Mesenchymal stem cell (in vitro differentiated cells and primary cell): Measurements from ENCODE around the gene TRHDE.

Source experiments
- DNase-seq: peaks from one replicate; pipeline ENCODE4 v3.0.0-alpha.2; 2013
- H2AFZ ChIP-seq: one replicate; pipeline ENCODE4 v1.6.1; 2013; ENCODE audit warnings: low read depth, mild to moderate bottlenecking, control low read depth, inconsistent platforms, low read length, moderate library complexity
- H2AK5ac ChIP-seq: 2 replicates; pipeline ENCODE4 v1.6.1; 2013; ENCODE audit warnings: low read length, moderate library complexity, mild to moderate bottlenecking, inconsistent platforms; ENCODE audit not compliant: severe bottlenecking
- H2BK120ac ChIP-seq: one replicate; pipeline ENCODE4 v1.6.1; 2013; ENCODE audit warnings: low read depth, mild to moderate bottlenecking, inconsistent platforms, low read length, moderate library complexity
- H2BK12ac ChIP-seq, 2 experiments: one replicate each; pipeline ENCODE4 v1.6.1; 2013; ENCODE audit warnings: inconsistent platforms in 2 of 2, low read length in 2 of 2, mild to moderate bottlenecking in 2 of 2, moderate library complexity in 2 of 2, control low read depth in 1 of 2
- H2BK15ac ChIP-seq: one replicate; pipeline ENCODE4 v1.6.1; 2013; ENCODE audit warnings: mild to moderate bottlenecking, low read depth, inconsistent platforms; ENCODE audit not compliant: poor library complexity, severe bottlenecking
- H2BK5ac ChIP-seq: 2 replicates; pipeline ENCODE4 v1.6.1; 2013; ENCODE audit warnings: low read depth, mild to moderate bottlenecking, low read length, control low read depth, inconsistent platforms; ENCODE audit not compliant: poor library complexity, severe bottlenecking
- H3K14ac ChIP-seq, 2 experiments: one replicate each; pipeline ENCODE4 v1.6.1; 2013; ENCODE audit warnings: inconsistent platforms in 2 of 2, low read length in 2 of 2, control low read depth in 1 of 2, mild to moderate bottlenecking in 1 of 2, moderate library complexity in 1 of 2
- H3K18ac ChIP-seq, 2 experiments: one replicate each; pipeline ENCODE4 v1.6.1; 2013; ENCODE audit warnings: inconsistent platforms in 2 of 2, low read length in 2 of 2, control low read depth in 1 of 2, low read depth in 1 of 2, mild to moderate bottlenecking in 1 of 2
- H3K23ac ChIP-seq, 2 experiments: one replicate each; pipeline ENCODE4 v1.6.1; 2013; ENCODE audit warnings: inconsistent platforms in 2 of 2, low read length in 2 of 2, mild to moderate bottlenecking in 2 of 2, moderate library complexity in 2 of 2, control low read depth in 1 of 2
- H3K27ac ChIP-seq: 2 replicates; pipeline ENCODE4 v1.5.1; 2013; ENCODE audit warnings: mild to moderate bottlenecking, moderate library complexity, low read length, control low read depth, inconsistent platforms; ENCODE audit not compliant: poor library complexity, severe bottlenecking
- H3K27me3 ChIP-seq, 2 experiments: 2 replicates each; pipeline versions ENCODE4 v1.6.1 to v1.7.0; 2013; ENCODE audit warnings: low read length in 2 of 2, mild to moderate bottlenecking in 2 of 2, moderate library complexity in 2 of 2, control low read depth in 1 of 2, inconsistent platforms in 1 of 2; ENCODE audit not compliant: control insufficient read depth in 1 of 2, insufficient read depth in 1 of 2
- H3K36me3 ChIP-seq, 2 experiments: 2 replicates each; pipeline versions ENCODE4 v1.6.1 to v1.7.0; 2013; ENCODE audit warnings: low read length in 2 of 2, control low read depth in 1 of 2, inconsistent platforms in 1 of 2, low read depth in 1 of 2, mild to moderate bottlenecking in 1 of 2; ENCODE audit not compliant: insufficient read depth in 2 of 2, control insufficient read depth in 1 of 2
- H3K4ac ChIP-seq, 2 experiments: one replicate each; pipeline ENCODE4 v1.6.1; 2013; ENCODE audit warnings: inconsistent platforms in 2 of 2, low read length in 2 of 2, mild to moderate bottlenecking in 2 of 2, moderate library complexity in 2 of 2, control low read depth in 1 of 2, low read depth in 1 of 2
- H3K4me1 ChIP-seq: 2 replicates; pipeline ENCODE4 v1.6.1; 2013; ENCODE audit warnings: low read depth, low read length, control low read depth; ENCODE audit not compliant: control insufficient read depth, insufficient read depth
- H3K4me2 ChIP-seq: 2 replicates; pipeline ENCODE4 v1.6.1; 2013; ENCODE audit warnings: low read length, mild to moderate bottlenecking, inconsistent platforms; ENCODE audit not compliant: poor library complexity, severe bottlenecking
- H3K4me3 ChIP-seq, 2 experiments: 2 replicates each; pipeline versions ENCODE4 v1.5.1 to v1.7.0; 2013; ENCODE audit warnings: low read length in 2 of 2, mild to moderate bottlenecking in 2 of 2, control low read depth in 1 of 2, low read depth in 1 of 2; ENCODE audit not compliant: insufficient read depth in 1 of 2
- H3K79me1 ChIP-seq: replicated peaks from 2 replicates; pipeline ENCODE4 v1.6.1; 2013; ENCODE audit warnings: mild to moderate bottlenecking, control low read depth, low read length, inconsistent platforms; ENCODE audit not compliant: poor library complexity, severe bottlenecking
- H3K9ac ChIP-seq: 2 replicates; pipeline ENCODE4 v1.7.0; 2013; ENCODE audit warnings: mild to moderate bottlenecking, low read length, moderate library complexity
- H3K9me3 ChIP-seq: 2 replicates; pipeline ENCODE4 v1.7.0; 2013; ENCODE audit warnings: mild to moderate bottlenecking, low read length; ENCODE audit not compliant: control insufficient read depth
- H4K8ac ChIP-seq: one replicate; pipeline ENCODE4 v1.6.1; 2013; ENCODE audit warnings: inconsistent platforms, mild to moderate bottlenecking, low read length, moderate library complexity
- H4K91ac ChIP-seq: one replicate; pipeline ENCODE4 v1.6.1; 2013; ENCODE audit warnings: mild to moderate bottlenecking, low read length, inconsistent platforms
- WGBS: methylation state at CpG from one replicate; pipeline ENCODE4 v1.1.7; 2013; ENCODE audit warnings: mixed read lengths; 5-methylcytosine and 5-hydroxymethylcytosine counted together

The TRHDE gene

GRCh38 chr12:72273499-72273837 is 1.3 kb downstream of the TRHDE start:
- H3K4me1 ChIP-seq, result peaks cover 10% of the 10 kb centered on the region
- no peak overlapping the region for H2BK120ac ChIP-seq
- H3K4ac ChIP-seq, result no peak overlapping the region
- 0% methylated on average over 24 of the region's 24 CpGs for WGBS
- no peak overlapping the region for H3K9ac ChIP-seq
- H4K8ac ChIP-seq, result no peak overlapping the region
- H3K36me3 ChIP-seq, result no peaks in the 10 kb centered on the region
- H3K14ac ChIP-seq, result no peak overlapping the region
- H3K79me1 ChIP-seq, result no peaks in the 10 kb centered on the region
- no peaks in the 10 kb centered on the region for H3K9me3 ChIP-seq
- H3K18ac ChIP-seq, result peak overlapping the region; percentile 53 to 84
- peak overlapping the region; percentile 80 for H3K4me2 ChIP-seq
- no peak overlapping the region for H2AFZ ChIP-seq
- no peak overlapping the region for H2BK5ac ChIP-seq
- H4K91ac ChIP-seq, result no peak overlapping the region
- no peak for DNase-seq
- H2AK5ac ChIP-seq, result no peak overlapping the region
- H3K23ac ChIP-seq, result no peak overlapping the region
- H3K4me3 ChIP-seq, result peak overlapping the region; percentile 64 to 83
- H2BK15ac ChIP-seq, result no peak overlapping the region
- H2BK12ac ChIP-seq, result peak overlapping the region in 1 of 2 experiments; percentile 28
- H3K27me3 ChIP-seq, result peaks cover 3 to 66% of the 10 kb centered on the region in 2 experiments
- H3K27ac ChIP-seq, result no peak overlapping the region

- peak overlapping the region in 1 of 2 experiments; percentile 45 for H3K14ac ChIP-seq
- no peak overlapping the region for H2BK5ac ChIP-seq
- no peak overlapping the region for H3K27ac ChIP-seq
- H3K23ac ChIP-seq, result peak overlapping the region in 1 of 2 experiments; percentile 34
- H3K4me1 ChIP-seq, result peaks cover 10% of the 10 kb centered on the region
- H2AFZ ChIP-seq, result no peak overlapping the region
- H3K9ac ChIP-seq, result no peak overlapping the region
- peak overlapping the region; percentile 9 for H4K8ac ChIP-seq
- 18% methylated on average over 17 of the region's 17 CpGs for WGBS
- H3K79me1 ChIP-seq, result no peaks in the 10 kb centered on the region
- H3K18ac ChIP-seq, result peak overlapping the region; percentile 6 to 58
- no peaks in the 10 kb centered on the region for H3K9me3 ChIP-seq
- H2BK120ac ChIP-seq, result no peak overlapping the region
- H2BK15ac ChIP-seq, result no peak overlapping the region
- H3K4me3 ChIP-seq, result peak overlapping the region; percentile 64 to 83
- peak overlapping the region; percentile 80 for H3K4me2 ChIP-seq
- peak overlapping the region; percentile 34 for H4K91ac ChIP-seq
- DNase-seq, result peak; percentile 30
- H2BK12ac ChIP-seq, result peak overlapping the region in 1 of 2 experiments; percentile 12
- peaks cover 3 to 66% of the 10 kb centered on the region in 2 experiments for H3K27me3 ChIP-seq
- H3K36me3 ChIP-seq, result no peaks in the 10 kb centered on the region
- H2AK5ac ChIP-seq, result no peak overlapping the region
- H3K4ac ChIP-seq, result no peak overlapping the region
Measured at GRCh38 chr12:72273851-72274351, 1.7 kb downstream of the TRHDE start.

GRCh38 chr12:72274931-72275330 is 2.8 kb downstream of the TRHDE start:
- Histone ChIP-seq H3K4me2 (no peak overlapping the region), H3K4me1 (peaks cover 12% of the 10 kb centered on the region), H2BK12ac (no peak overlapping the region), H3K27ac (no peak overlapping the region), H3K27me3 (peaks cover 3 to 57% of the 10 kb centered on the region in 2 experiments), H3K9ac (no peak overlapping the region), H2AFZ (no peak overlapping the region), H3K9me3 (no peaks in the 10 kb centered on the region), H4K8ac (no peak overlapping the region), H3K79me1 (no peaks in the 10 kb centered on the region), H3K4me3 (no peak overlapping the region), H2BK15ac (no peak overlapping the region), H3K36me3 (no peaks in the 10 kb centered on the region), H3K14ac (no peak overlapping the region), H2AK5ac (no peak overlapping the region), H4K91ac (no peak overlapping the region), H3K18ac (no peak overlapping the region), H3K23ac (no peak overlapping the region), H2BK120ac (no peak overlapping the region), H2BK5ac (no peak overlapping the region), H3K4ac (no peak overlapping the region)
- peak; percentile 78 for DNase-seq
- WGBS, result 36% methylated on average over 1 of the region's 1 CpG

- H3K27ac ChIP-seq, result no peak overlapping the region
- H3K14ac ChIP-seq, result no peak overlapping the region
- no peak overlapping the region for H2BK5ac ChIP-seq
- no peak overlapping the region for H3K9ac ChIP-seq
- no peak overlapping the region for H3K4ac ChIP-seq
- no peak overlapping the region for H2AK5ac ChIP-seq
- DNase-seq, result no peak
- H3K27me3 ChIP-seq, result peaks cover 3 to 51% of the 10 kb centered on the region in 2 experiments
- H2BK120ac ChIP-seq, result no peak overlapping the region
- H3K4me2 ChIP-seq, result no peak overlapping the region
- H3K9me3 ChIP-seq, result no peaks in the 10 kb centered on the region
- no peaks in the 10 kb centered on the region for H3K79me1 ChIP-seq
- no peak overlapping the region for H2AFZ ChIP-seq
- no peak overlapping the region for H2BK15ac ChIP-seq
- no peak overlapping the region for H2BK12ac ChIP-seq
- H3K36me3 ChIP-seq, result no peaks in the 10 kb centered on the region
- no peak overlapping the region for H3K23ac ChIP-seq
- no peak overlapping the region for H4K91ac ChIP-seq
- H3K4me1 ChIP-seq, result peaks cover 13% of the 10 kb centered on the region
- 55% methylated on average over 2 of the region's 2 CpGs for WGBS
- H3K4me3 ChIP-seq, result no peak overlapping the region
- no peak overlapping the region for H4K8ac ChIP-seq
- no peak overlapping the region for H3K18ac ChIP-seq
Measured at GRCh38 chr12:72275526-72275925, 3.4 kb downstream of the TRHDE start.
